Lower lobe of right lung (tissue), 2 donors: ENCODE data around the gene RBAK. TPM values are rescaled to one million over a fixed set of nuclear protein-coding genes. Genes with fewer than 3 reads are reported as not detected.
A peak's percentile ranks its signal among the peaks of the same experiment; 100 is the strongest.
"Not testable (repeated sequence)": the region's sequence is repeated elsewhere in the genome, so short reads cannot be mapped to it uniquely, and the experiment has no call there.

Source experiments
- ATAC-seq, 2 donors: fragments of 200-7000 bp; cut with Tn5 transposase; one replicate each; pipeline ENCODE4 v1.9.1; 2020 to 2022; ENCODE audit warnings: mild to moderate bottlenecking in 2 of 2, moderate library complexity in 2 of 2
- DNase-seq: peaks from one replicate; pipeline ENCODE4 v3.0.0-alpha.2; 2020
- H3K27ac ChIP-seq: fragments of 200-600 bp; one replicate; pipeline ENCODE4 v1.8.0; 2022
- H3K27me3 ChIP-seq: fragments of 200-600 bp; one replicate; pipeline ENCODE4 v1.8.0; 2022; ENCODE audit warnings: low read depth
- H3K36me3 ChIP-seq: fragments of 200-600 bp; one replicate; pipeline ENCODE4 v1.8.0; 2022; ENCODE audit warnings: mild to moderate bottlenecking
- H3K4me1 ChIP-seq: fragments of 200-600 bp; one replicate; pipeline ENCODE4 v1.8.0; 2022
- H3K4me3 ChIP-seq: fragments of 200-600 bp; one replicate; pipeline ENCODE4 v1.8.0; 2022; ENCODE audit warnings: mild to moderate bottlenecking
- H3K9me3 ChIP-seq: fragments of 200-600 bp; one replicate; pipeline ENCODE4 v1.8.0; 2022
- intact Hi-C: fragments of 100-400 bp; cut with DNase I; formaldehyde crosslinking; loops from one replicate; pipeline ENCODE4 v1.11.0; 2022
- total RNA-seq: library from RNA; stranded (reverse); fragmentation: NEBNext Ultra II Directional; extraction: Animal tissue kit (Norgen Biotek cat#: 25700); gene quantifications from one replicate; pipeline ENCODE4 v1.2.1, GENCODE V29; 2021
- TF ChIP-seq, protein P1 (sequence below): fragments of 200-600 bp; IDR thresholded peaks from one replicate; pipeline ENCODE4 v1.8.0; 2022; ENCODE audit warnings: antibody characterized with exemption, mild to moderate bottlenecking
- donor health status: DM: no; HTN: yes; CAD: no; lungs with severe emphysema.

Gene RBAK
- total RNA-seq, 1 donor from 2014 or later: 10.4 TPM

DNA sequence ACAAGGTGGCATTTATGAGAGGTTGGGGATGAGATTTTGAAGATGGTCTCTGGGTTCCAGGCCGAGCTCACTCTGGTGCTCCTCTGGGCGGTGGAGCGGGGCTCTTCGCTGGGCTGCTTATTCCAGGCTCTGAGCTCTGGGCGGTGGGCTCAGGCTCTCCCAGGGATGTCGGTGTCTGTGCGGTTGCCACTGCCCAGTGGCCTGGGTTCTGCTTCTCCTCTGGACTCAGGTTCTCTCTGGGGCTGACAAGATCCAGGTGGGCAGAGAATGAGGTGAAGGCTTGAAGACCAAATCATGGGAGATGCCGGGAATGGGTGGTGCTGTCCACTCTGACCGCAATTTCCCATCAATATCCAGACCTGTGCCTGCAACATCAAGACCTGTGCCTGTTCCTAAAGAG is 40.6 kb downstream of the RBAK start:
- Histone ChIP-seq H3K4me1 (no peaks in the 10 kb centered on the region), H3K9me3 (no peaks in the 10 kb centered on the region), H3K27ac (no peak overlapping the region), H3K27me3 (peaks cover 21% of the 10 kb centered on the region), H3K4me3 (no peak overlapping the region), H3K36me3 (no peaks in the 10 kb centered on the region)
- TF ChIP-seq, protein P1, sequence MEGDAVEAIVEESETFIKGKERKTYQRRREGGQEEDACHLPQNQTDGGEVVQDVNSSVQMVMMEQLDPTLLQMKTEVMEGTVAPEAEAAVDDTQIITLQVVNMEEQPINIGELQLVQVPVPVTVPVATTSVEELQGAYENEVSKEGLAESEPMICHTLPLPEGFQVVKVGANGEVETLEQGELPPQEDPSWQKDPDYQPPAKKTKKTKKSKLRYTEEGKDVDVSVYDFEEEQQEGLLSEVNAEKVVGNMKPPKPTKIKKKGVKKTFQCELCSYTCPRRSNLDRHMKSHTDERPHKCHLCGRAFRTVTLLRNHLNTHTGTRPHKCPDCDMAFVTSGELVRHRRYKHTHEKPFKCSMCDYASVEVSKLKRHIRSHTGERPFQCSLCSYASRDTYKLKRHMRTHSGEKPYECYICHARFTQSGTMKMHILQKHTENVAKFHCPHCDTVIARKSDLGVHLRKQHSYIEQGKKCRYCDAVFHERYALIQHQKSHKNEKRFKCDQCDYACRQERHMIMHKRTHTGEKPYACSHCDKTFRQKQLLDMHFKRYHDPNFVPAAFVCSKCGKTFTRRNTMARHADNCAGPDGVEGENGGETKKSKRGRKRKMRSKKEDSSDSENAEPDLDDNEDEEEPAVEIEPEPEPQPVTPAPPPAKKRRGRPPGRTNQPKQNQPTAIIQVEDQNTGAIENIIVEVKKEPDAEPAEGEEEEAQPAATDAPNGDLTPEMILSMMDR: no peak
- intact Hi-C loops: no loop called here
- ATAC-seq (no peak), DNase-seq (peak; percentile 26)

DNA sequence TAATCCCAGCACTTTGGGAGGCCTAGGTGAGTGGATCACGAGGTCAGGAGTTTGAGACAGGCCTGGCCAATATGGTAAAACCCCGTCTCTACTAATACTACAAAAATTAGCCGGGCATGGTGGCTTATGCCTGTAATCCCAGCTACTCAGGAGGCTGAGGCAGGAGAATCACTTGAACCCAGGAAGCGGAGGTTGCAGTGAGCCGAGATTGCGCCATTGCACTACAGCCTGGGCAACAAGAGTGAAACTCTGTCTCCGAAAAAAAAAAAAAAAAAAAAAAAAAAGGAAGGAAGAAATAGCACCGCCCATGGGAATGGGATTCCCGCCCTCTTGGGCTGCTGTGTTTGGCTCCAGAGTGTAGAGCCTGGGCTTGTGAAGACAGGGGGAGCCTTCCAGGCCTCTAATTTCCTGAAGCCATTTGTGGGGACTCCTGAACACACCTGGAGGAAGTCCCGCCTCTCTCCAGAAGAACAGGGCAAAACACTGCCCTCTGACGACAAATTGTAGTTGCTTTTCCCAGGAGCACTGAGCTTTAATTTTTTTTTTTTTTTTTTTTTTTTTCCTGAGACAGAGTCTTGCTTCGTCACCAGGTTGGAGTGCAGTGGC is 42.7 kb downstream of the RBAK start:
- H3K27ac ChIP-seq, H3K4me1 ChIP-seq, H3K9me3 ChIP-seq, H3K36me3 ChIP-seq, intact Hi-C loops, H3K4me3 ChIP-seq: not testable (repeated sequence)
- peaks cover 21% of the 10 kb centered on the region for H3K27me3 ChIP-seq
- DNase-seq (peak; percentile 32), ATAC-seq (peak in 1 of 2 donors; percentile 50)

DNA sequence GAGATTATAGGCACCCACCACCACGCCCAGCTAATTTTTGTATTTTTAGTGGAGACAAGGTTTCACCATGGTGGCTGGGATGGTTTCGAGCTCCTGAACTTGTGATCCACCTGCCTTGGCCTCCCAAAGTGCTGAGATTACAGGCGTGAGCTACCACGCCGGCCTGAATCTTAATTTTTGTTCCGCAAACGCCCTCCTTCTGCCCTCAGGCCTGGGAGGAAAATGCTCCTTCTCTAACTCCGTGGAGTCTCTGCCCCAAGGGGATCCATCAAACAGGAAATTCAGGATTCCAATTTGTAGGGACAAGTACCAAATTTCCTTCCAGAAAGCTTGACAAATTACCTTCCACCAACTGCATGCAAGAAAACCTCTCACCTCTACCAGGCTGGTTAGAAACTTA is 43.2 kb downstream of the RBAK start:
- H3K9me3 ChIP-seq: peaks cover 9% of the 10 kb centered on the region
- peaks cover 21% of the 10 kb centered on the region for H3K27me3 ChIP-seq
- H3K27ac ChIP-seq: no peak overlapping the region
- intact Hi-C loops: no loop called here
- no peak overlapping the region for H3K4me3 ChIP-seq
- ATAC-seq: no peak
- TF ChIP-seq, protein P1: no peak
- no peaks in the 10 kb centered on the region for H3K4me1 ChIP-seq
- peak; percentile 32 for DNase-seq
- no peaks in the 10 kb centered on the region for H3K36me3 ChIP-seq

DNA sequence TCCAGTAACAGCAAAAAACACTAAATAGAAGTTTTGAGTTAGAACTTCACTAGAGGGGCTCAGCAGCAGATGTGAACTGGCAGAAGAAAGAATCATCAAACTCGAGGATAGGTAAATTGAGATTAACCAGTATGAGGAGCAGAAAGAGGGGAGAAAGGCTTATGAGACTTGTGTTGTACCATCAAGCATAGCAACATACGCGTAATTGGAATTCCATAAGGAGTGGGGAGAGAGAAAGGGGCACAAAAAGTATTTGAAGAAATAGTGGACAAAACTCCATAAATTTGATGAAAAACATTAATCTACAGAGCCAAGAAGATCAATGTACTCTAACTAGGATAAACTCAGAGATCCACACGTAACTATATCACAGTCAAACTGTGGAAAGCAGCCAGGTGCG is 48.3 kb downstream of the RBAK start:
- TF ChIP-seq, protein P1: no peak
- no peak for ATAC-seq

DNA sequence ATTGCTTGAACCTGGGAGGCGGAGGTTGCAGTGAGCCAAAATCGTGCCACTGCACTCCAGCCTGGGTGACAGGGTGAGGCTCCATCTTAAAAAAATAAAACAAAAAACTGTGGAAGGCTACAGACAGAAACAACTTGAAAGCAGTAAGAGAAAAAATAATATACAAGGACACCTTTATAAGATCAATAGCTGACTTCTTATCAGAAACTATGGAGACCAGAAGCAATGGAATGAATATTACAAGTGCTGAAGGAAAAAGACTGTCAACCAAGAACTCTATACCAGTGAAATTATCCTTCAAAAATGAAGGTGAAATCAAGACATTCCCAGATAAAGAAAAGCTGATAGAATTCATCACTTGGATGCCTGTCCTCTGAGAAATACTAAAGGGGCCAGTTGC is 49.0 kb downstream of the RBAK start:
- Histone ChIP-seq H3K27ac (no peak overlapping the region), H3K4me1 (no peaks in the 10 kb centered on the region), H3K4me3 (no peak overlapping the region), H3K27me3 (no peaks in the 10 kb centered on the region), H3K36me3 (no peaks in the 10 kb centered on the region), H3K9me3 (peaks cover 27% of the 10 kb centered on the region)
- ATAC-seq: no peak
- DNase-seq: no peak
- TF ChIP-seq, protein P1: no peak
- intact Hi-C loops: no loop called here

More for the DNA sequence above, 48.3 kb downstream of the RBAK start:
- Histone ChIP-seq H3K36me3 (no peaks in the 10 kb centered on the region), H3K9me3 (peaks cover 27% of the 10 kb centered on the region), H3K27me3 (no peaks in the 10 kb centered on the region), H3K4me1 (no peaks in the 10 kb centered on the region), H3K4me3 (no peak overlapping the region), H3K27ac (no peak overlapping the region)
- intact Hi-C loops: no loop called here
- DNase-seq: no peak

DNA sequence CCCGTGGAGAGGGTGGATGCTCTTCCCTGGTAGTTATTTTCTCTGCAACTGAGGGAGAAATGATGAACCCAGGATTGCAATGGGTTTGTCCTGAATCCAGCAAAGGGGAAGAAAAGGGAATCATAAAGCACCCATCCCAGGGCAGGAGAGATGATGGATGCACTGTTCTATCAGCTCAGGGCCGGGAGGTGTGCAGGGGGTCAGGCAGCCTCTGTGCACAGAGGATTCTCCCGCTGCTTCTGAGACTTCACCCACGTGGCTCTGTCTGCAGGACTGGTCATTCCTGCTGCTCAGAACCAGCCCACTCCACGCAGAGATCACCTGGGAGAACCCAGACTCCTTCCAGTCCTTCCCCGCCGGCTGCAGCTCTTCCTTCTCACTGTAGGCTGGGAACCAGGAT is 70.7 kb downstream of the RBAK start:
- TF ChIP-seq, protein P1: no peak
- intact Hi-C loops: no loop called here
- Histone ChIP-seq H3K27ac (no peak overlapping the region), H3K27me3 (no peaks in the 10 kb centered on the region), H3K9me3 (no peaks in the 10 kb centered on the region), H3K36me3 (no peaks in the 10 kb centered on the region), H3K4me1 (no peaks in the 10 kb centered on the region), H3K4me3 (no peak overlapping the region)
- ATAC-seq (no peak), DNase-seq (no peak)
